Measurements from ENCODE around the gene NLRC5. TPM values are rescaled to one million over a fixed set of nuclear protein-coding genes. Genes with fewer than 3 reads are reported as not detected.

NLRC5 gene
- total and polyA plus RNA-seq, 2 donors (not counting 3 experiments of a cell fraction or from before 2014, with no cell fraction given): 7.4 to 26.3 TPM

- no peaks in the 10 kb centered on the region for H4K20me1 ChIP-seq (replicated peaks; ENCODE audit: control insufficient read depth, extremely low read depth, insufficient read depth, low read length)
- no peaks in the 10 kb centered on the region for H3K9me3 ChIP-seq (replicated peaks; ENCODE audit: control insufficient read depth, insufficient read depth, low read length)
- TF ChIP-seq MAX (IDR thresholded peaks at IDR 0.05; ENCODE audit: insufficient read depth, insufficient read length) (no peak), POLR2AphosphoS5 (IDR thresholded peaks at IDR 0.05; ENCODE audit: insufficient read depth, low read depth, low read length) (no peak), MYC (IDR thresholded peaks at IDR 0.05; ENCODE audit: low read depth, low read length) (no peak), JUN (IDR thresholded peaks at IDR 0.05; ENCODE audit: borderline replicate concordance, insufficient read depth, insufficient read length, low read depth) (no peak), POLR2A (IDR thresholded peaks at IDR 0.05; ENCODE audit: low read depth, low read length) (no peak), FOS (IDR thresholded peaks at IDR 0.05; ENCODE audit: borderline replicate concordance, insufficient read depth, low read length) (no peak), CTCF (IDR thresholded peaks at IDR 0.05; ENCODE audit: extremely low read depth in 1 of 2, insufficient read depth in 1 of 2, low read depth in 1 of 2, low read length in 2 of 2) (no peak), GATA2 (IDR thresholded peaks at IDR 0.05; ENCODE audit: insufficient read depth, insufficient read length, low read depth, low read length) (no peak), EZH2 (IDR thresholded peaks at IDR 0.05; ENCODE audit: borderline replicate concordance, low read depth, low read length, severe bottlenecking) (no peak)
- no peaks in the 10 kb centered on the region for H3K36me3 ChIP-seq (ENCODE audit: control insufficient read depth in 2 of 2, extremely low read depth in 1 of 2, insufficient read depth in 2 of 2, low read length in 2 of 2)
- CTCF ChIA-PET: interaction anchor here (0.6 to 2.5 kb wide), 38 partner anchors 8 to 253 kb away, joined by 3 to 140 read pairs (median 6); partner anchors contain the start of genes CETP, CPNE2 and NLRC5
- POLR2A ChIA-PET: no interaction called here
- BruUV-seq (replicated peaks): no TSS peak
- no peaks in the 10 kb centered on the region for H3K9me1 ChIP-seq (replicated peaks; ENCODE audit: control insufficient read depth, extremely low read depth, insufficient read depth, low read length)
- dilution Hi-C loops (cut with MboI; ENCODE audit: extremely low pct_ligation_motif_present, low sequenced_read_pairs): no loop called here
- intact Hi-C loops (cut with micrococcal nuclease): loop anchor here (1.0 to 5.0 kb wide), 3 partner anchors 81 to 252 kb away; partner anchors contain the start of gene SLC12A3
- H3K4me2 ChIP-seq (ENCODE audit: insufficient read depth, low read length): no peak overlapping the region
- H3K4me3 ChIP-seq (replicated peaks in 1 of 3; ENCODE audit: insufficient read depth in 1 of 3, low read depth in 1 of 3, low read length in 3 of 3): no peak overlapping the region
- no peak overlapping the region for H2AFZ ChIP-seq (ENCODE audit: low read depth, low read length)
- H3K27me3 ChIP-seq (ENCODE audit: control insufficient read depth in 2 of 2, insufficient read depth in 2 of 2, low read length in 2 of 2): no peaks in the 10 kb centered on the region
- no peak for FAIRE-seq
- no peak for DNase-seq (ENCODE audit: low read depth, low spot score)
- H3K9ac ChIP-seq (replicated peaks; ENCODE audit: extremely low read depth, insufficient read depth, low read length): no peak overlapping the region
- no peaks in the 10 kb centered on the region for H3K4me1 ChIP-seq (ENCODE audit: control insufficient read depth, extremely low read depth, insufficient read depth, low read length)
- no peak overlapping the region for H3K27ac ChIP-seq (ENCODE audit: insufficient read depth, low read depth, low read length)
- no peaks in the 10 kb centered on the region for H3K79me2 ChIP-seq (ENCODE audit: control insufficient read depth, insufficient read depth, low read length)
Observed at GRCh38 chr16:57044931-57045693, 55.8 kb downstream of the NLRC5 start.

Data from endothelial cell of umbilical vein (primary cell).